GM20000 (cell line): ENCODE results near the gene ADIPOR1.

Experiments
- DNase-seq: peaks from one replicate; pipeline ENCODE4 v3.0.0; 2012; ENCODE audit warnings: low spot score
- CTCF ChIP-seq: IDR thresholded peaks from 2 replicates; pipeline ENCODE4 v1.5.1; 2012; ENCODE audit warnings: mild to moderate bottlenecking, control low read depth; ENCODE audit errors: extremely low read depth, missing control alignments

ADIPOR1 gene

GRCh38 chr1:202982715-202983430, 24.8 kb upstream of the ADIPOR1 start:
- DNase-seq: no peak
- TF ChIP-seq CTCF: no peak

- DNase-seq: no peak
- no peak for TF ChIP-seq CTCF
Observed at GRCh38 chr1:202981939-202982338, 23.8 kb upstream of the ADIPOR1 start.

- no peak for DNase-seq
- TF ChIP-seq CTCF: no peak
Observed at GRCh38 chr1:202979459-202979858, 21.3 kb upstream of the ADIPOR1 start.

GRCh38 chr1:202976633-202977032, 18.5 kb upstream of the ADIPOR1 start:
- TF ChIP-seq CTCF: no peak
- DNase-seq: no peak

- TF ChIP-seq CTCF: no peak
- DNase-seq: no peak
Observed at GRCh38 chr1:202974856-202975255, 16.7 kb upstream of the ADIPOR1 start.

GRCh38 chr1:202972046-202972445, 13.9 kb upstream of the ADIPOR1 start:
- no peak for TF ChIP-seq CTCF
- no peak for DNase-seq

GRCh38 chr1:202968895-202969295, 10.8 kb upstream of the ADIPOR1 start:
- peak; percentile 43 for TF ChIP-seq CTCF
- DNase-seq: peak; percentile 74
